HG02943 (cell line): ENCODE results near the gene GCC1.
"Not testable (repeated sequence)": the region's sequence is repeated elsewhere in the genome, so short reads cannot be mapped to it uniquely, and the experiment has no call there.

Source experiments
- ATAC-seq: cut with Tn5 transposase; IDR thresholded peaks from one replicate; pipeline ENCODE4 v1.9.1; 2021; ENCODE audit warnings: mild to moderate bottlenecking, low read depth, moderate library complexity; ENCODE audit not compliant: unreplicated experiment

Gene GCC1

DNA sequence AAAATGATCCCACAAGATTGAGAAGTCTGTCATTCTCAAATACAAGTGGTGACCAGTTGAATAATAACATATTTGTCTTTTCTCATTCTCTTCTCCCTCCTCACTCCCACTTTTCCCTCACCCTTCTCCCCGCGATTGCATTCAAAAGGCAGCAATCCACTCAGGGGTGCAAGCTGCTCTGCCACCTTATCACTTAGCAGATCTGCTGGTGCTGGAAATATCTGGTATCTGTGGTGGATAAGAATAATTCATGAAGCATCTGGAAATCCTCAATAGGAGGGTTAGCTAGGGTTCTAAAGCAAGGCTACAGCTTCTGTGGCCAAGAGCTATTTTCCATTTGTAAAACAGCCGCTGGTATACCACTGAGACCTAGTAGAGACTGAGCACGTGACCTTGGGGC, 43.8 kb downstream of the GCC1 start:
- no peak for ATAC-seq

DNA sequence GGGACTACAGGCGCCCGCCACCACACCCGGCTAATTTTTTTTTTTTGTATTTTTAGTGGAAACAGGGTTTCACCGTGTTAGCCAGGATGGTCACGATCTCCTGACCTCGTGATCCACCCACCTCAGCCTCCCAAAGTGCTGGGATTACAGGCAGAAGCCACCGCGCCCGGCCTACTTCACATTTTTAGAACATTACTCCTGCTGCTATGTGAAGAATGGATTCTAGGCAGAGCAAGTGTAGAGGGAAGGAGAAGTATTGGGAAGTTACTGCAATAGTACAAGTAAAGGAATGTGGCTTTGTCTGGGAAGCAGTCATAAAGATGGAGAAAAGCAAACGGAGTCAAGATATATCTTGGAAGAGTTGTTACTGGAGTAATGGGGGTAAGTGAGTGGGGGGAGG, 44.9 kb downstream of the GCC1 start:
- ATAC-seq = not testable (repeated sequence)

DNA sequence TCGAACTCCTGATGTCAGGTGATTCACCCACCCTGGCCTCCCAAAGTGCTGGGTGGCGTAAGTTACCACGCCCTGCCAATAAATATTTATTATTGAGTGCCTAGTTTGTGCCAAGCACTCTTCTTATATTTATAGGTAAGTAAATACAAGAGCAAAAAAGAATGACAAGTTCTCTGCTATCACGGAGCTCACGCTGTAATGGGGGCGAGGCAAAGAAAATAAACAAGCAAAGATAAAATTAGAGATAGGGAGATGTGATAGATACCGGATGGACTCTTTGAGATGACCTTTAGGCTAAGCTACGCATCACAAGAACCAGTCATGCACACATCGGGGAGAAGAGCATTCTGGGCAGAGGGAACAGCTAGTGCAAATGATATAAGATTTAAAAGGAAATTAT, 46.3 kb downstream of the GCC1 start:
- no peak for ATAC-seq

DNA sequence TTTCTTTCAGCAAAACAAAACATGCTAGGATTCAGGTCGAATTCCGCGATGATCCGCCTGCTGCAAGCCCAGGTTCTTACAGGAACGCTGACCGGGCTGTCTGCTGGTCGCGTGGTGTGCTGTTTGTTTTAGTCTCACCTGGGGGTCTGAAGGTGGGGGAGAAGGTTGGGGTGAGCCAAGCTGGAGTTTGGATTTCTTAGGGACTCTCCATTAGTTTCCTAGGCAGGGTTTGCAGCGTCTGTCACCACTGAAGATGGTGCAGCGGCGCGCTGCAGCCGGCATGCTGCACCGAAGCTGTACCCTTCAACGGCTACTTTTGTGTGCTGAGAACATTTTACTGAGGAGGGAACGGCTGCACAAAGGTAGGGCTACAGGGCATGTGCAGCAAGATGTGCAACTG, 48.7 kb downstream of the GCC1 start:
- ATAC-seq = no peak

DNA sequence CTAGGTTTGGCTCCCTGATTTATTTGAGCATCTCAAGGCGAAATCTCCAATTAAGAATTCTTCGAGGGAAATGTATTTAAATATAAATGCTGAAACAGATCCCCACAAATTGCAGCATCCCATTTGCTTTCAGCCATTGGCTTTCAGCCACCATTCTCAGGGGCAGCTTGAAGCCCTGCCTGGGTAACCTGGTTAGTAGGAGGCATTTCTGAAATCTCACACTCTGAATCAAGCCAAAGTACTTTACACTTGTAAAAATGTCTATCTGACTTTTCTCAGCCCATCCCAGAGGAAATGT, 49.1 kb downstream of the GCC1 start:
- ATAC-seq = no peak

DNA sequence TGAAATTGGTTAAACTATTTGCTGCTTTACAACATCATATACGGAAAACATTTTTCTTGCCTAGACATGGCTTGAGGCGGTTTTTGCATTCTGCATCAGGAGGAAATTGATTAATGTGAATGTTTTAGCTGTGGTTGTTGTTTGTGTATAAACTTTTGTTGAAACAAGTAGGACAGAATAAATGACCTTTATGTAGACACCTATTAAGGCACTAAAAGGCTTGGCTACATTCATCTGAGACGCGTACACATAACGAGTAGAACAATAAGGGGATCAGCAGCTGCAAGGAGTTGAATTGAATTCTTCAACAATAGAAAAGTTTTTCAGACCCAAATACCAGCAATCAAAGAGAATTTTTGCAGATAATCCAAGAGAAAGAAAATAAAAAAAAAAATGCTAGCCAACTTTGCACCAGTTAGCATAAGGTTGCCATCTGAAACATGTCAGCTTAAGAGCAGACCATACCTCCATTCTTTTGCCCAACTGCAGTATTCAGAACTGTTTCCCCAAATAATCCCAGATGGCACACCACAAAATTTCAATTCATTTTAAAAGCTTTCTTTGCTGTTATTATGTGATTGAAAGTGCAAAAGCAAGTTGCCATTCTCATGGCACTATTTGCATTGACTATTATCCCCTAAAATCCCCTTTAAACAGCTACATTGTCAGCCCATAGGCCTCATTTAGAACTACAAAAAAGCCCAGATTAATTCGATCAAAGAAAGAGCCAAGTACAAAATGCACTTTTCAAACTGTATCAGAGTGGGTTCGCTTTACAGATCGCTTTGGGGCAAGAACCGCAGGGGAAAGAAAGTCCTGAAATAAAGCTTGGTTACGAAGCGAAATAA, 49.6 kb downstream of the GCC1 start:
- ATAC-seq = no peak

DNA sequence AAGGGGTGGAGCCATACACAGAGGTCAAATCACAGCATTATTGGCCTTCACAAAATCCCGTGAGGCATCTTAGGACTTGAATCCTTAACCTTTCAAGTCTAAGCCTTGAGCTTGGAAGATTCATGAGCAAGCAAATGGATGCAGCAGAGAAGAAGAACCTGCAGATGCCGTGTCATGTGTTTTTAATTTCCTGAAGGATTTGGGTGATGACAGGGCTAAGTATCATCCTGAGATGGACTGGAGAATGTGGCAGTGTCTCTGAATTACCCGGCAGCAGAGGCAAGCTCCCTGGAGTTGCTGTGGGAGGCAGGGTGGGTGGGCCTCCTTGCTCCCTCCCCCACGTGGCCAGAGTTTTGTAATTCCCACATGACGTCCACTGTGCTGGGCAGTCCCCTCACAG, 50.8 kb downstream of the GCC1 start:
- no peak for ATAC-seq

DNA sequence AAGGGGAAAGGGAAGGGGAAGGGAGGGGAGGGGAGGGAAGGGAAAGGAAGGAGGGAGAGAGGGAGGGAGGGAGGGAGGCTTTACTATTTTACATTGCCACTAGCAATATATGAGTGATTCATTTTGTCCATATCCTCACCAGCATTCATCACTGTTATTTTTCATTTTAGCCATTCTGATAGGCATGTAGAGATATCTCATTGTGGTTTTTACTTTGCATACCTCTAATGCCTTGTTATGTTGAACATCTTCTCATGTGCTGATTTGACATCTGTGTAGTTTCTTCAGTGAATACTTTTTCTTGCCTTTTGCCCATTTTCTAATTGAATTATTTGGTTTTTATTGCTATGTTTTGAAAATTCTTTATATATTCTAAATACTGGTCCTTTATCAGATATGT, 52.7 kb downstream of the GCC1 start:
- ATAC-seq = no peak

DNA sequence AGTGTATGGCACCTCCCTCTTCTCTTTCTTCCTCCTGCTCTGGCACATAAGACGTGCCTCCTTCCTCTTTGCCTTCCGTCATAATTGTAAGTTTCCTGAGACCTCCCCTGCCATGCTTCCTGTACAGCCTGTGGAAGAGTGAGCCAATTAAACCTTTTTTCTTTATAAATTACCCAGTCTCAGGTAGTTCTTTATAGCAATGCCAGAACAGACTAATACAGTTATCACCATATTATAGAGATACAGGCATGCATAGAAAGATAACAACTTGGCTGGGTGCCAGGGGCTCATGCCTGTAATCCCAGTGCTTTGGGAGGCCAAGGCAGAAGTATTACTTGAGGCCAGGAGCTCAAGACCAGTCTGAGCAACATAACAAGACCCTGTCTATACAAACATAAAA, 53.2 kb downstream of the GCC1 start:
- no peak for ATAC-seq
